ENCODE data around the gene PLCD3.
A peak's percentile ranks its signal among the peaks of the same experiment; 100 is the strongest.

Gene PLCD3

DNA sequence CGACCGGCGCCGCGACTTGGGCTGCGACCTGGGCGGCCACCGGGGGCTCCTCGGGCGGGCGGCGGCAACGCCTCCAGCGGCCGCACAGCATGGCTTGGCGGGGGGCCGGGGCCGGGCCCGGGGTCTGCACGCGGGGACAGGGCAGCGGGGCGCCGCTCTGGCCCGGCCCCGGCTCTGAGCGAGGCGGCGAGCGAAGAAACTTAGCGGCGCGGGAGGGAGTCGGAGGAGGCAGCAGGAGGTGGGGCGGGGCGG is at the start of gene PLCD3:
Gene PLCD3 (minus strand): TSS at position 196 of the 252 bp plus-strand sequence. CDS start 105 bp downstream, at position 91.
- DNase-seq = no peak

DNA sequence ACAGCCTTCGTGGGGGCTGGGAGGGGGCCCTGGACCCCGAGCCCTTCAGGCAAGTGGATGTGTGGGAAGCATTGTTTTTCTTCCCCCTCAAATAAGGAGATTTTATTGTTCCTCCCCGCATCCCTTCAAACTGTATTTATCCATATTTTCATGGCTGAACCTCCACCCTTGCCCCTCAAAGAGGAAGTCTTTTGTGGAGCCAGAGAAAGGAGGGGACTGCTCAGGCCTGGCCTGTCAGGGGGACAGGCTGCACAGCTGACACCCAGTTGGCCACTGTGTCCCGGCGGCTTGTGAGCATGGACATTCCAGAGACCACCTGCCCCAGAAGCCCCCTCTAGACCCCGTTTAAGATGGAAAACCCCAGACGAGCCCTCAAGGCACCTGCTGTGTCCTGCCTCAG is 45.2 kb upstream of the PLCD3 start:
- DNase-seq = no peak

GRCh38 chr17:45175759-45176115 is 43.4 kb upstream of the PLCD3 start:
- DNase-seq = no peak

DNA sequence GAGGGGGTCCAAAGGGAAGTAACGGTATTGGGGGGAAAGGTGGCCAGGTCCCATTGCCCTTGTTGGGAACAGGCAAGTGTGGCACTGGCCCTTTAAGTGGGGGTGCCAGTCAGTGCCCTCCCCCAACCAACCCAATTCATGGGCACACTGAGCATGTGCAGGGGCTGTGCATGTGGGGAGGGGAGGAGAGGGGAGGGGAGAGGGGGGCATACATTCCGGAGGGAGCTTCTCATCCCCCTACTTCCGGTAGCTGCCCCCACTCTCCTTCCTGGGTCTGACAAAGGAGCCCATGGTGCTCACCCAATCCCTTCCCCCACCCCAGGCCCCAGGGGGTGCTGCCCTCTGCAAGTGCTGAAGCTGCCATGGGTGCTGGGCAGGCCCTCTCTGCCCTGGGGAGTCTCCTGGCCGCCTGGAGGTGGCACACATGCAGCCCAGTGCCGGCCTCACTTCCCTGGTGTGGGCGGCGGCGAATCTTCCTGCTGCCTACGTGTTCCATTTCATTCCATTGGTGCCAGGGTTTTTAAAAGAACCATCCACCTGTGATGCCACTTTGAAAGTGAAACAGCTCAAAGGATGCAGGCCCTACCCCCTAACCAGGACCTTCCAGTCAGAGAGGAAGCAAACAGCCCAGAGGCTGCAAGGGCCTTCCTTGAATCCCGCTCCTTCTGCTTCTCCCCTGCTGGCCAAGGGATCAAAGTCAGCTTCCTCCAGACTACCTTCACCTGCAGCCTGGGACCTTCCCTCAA is 40.4 kb upstream of the PLCD3 start:
- peak; percentile 61 for DNase-seq

DNA sequence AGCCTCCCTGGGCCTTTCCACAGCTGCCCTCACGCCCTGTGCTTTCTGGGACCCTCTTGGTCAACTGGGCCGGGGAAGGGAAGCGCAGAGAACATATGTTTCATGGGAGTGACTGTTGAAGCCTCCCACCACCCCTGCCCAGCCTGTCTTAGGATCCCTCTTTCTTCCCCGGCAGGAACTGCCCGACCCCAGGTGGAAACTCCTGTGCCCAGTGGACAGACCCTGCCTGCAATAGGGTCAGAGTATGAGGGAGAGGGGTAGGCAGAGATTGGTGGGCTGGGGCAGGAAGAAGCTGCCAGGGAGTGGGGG is 39.9 kb upstream of the PLCD3 start:
- no peak for DNase-seq

- DNase-seq = no peak
Measured at GRCh38 chr17:45171338-45172231, 39.3 kb upstream of the PLCD3 start.

DNA sequence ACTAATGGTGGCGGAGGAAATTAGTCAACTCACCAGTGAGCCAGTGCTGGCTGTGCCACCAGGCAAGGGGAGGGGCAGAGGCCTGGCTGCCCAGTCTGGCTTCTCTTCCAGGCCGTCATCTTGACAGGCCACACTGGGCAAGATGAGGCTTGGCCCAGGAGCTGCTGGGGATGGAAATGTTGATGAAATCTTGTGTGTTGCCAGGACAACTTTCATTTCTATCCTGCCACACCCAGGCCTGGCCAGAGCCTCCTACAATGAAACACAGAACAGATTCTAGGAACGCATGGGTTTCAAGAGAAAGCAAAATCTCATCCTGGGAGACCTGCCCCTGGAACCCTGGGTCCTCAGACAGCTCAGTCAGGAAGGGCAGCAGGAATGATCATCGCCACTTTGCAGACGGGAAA is 38.6 kb upstream of the PLCD3 start:
- DNase-seq = no peak

DNA sequence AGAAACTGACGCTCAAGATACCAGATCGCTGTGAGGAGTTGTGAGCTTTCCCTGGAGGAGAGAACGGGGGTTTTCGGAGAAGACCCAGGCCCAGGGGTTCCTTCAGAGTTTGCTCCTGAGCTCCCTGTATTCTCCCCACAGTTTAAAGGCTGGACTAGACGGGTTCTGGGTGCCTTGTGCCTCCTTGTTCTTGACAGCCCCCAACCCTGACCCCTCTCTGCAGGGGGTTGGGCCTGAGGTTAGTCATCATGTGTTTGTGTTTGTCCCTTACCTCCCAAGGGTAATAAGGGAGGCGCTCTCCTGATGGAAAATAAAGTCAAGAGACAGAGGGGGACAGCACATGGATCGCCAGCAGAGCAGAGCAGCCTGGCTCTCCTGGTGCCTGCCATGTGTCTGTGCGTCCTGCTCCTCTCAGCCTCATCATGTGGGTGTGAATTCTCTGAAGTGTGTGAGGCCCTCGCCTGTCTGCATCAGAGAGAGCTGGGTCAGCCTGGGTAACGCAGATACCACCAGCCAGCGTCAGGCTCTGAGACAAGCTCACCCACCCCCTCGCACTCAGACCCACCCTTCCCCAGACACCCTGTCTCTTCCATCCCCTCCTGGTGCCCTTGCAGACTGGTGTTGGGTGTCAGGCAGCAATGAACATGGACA is 38.1 kb upstream of the PLCD3 start:
- no peak for DNase-seq

DNA sequence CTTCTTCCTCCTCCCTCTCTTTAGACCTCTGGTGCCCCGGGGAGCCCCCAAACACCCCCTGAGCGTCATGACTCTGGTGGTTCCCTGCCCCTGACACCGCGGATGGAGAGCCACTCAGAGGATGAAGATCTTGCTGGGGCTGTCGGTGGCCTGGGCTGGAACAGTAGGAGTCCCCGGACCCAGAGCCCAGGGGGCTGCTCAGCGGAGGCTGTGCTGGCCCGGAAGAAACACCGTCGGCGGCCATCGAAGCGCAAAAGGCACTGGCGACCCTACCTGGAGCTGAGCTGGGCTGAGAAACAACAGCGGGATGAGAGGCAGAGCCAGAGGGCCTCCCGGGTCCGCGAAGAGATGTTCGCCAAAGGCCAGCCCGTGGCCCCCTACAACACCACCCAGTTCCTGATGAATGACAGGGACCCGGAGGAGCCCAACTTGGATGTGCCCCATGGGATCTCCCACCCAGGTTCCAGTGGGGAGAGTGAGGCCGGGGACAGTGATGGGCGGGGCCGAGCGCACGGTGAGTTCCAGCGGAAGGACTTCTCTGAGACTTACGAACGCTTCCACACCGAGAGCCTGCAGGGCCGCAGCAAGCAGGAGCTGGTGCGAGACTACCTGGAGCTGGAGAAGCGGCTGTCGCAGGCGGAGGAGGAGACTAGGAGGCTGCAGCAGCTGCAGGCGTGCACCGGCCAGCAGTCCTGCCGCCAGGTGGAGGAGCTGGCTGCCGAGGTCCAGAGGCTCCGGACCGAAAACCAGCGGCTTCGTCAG is 36.9 kb upstream of the PLCD3 start:
- DNase-seq = no peak

DNA sequence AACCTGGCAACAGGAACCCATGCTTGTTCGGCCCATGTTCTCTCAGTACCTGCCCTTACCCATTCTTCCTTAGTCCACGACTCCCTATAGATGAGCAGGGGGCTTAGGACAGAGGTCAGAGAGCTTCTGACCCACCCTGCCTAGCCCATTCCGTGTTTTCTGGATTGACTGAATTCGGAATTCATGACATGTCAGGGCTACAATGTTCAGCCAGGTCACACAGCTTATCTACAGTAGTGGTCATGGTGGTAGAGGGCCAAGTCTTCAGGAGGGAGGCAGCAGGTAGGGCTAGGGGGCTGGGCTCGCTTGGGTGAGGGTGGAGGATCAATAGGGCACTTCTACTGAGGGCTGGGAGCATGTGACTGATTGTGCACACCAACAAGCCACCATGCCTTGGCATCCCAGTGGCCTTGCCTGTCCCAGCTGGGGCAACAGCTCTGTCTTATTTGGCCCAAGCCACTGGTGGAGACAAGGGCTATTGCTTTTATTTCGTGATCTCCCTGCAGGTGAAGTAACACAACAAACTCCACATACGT is 32.5 kb upstream of the PLCD3 start:
- no peak for DNase-seq

DNA sequence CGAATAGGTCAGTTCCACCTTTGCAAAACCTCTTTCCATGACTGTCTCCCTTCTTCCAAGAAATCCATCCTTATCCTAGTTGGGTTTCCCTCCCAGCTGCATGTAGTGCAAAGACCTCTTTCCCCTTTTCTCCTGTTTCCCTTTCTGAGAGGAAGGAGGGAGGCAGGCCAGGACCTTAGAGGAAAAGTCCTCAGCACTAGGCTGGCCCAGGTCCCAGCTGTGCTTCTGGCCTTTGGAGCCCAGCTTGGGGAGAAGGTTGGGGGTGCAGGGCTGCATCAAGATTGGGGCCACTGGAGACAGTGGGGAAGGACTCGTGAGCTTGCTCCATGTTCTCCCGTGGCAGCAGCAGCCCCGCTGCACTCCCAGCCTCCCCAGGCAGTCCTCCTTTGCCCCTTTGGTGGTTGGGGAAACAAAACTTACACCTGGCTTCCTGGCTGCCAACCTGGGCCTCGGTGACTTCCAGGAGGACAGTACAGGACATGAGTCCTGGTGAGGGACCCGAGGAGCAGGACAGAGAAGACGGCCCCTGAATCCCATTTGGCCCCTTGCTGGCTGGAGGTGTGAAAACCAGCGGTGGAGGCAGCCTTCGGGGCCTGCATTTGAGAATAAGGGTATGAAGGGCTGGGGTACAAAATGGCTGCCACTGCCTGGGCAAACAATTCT is 29.8 kb upstream of the PLCD3 start:
- no peak for DNase-seq

- peak; percentile 100 for DNase-seq
Measured at GRCh38 chr17:45161288-45162024, 29.1 kb upstream of the PLCD3 start, which contains the start of gene HEXIM2. Gene HEXIM2 (plus strand): TSS chr17:45161875. CDS start chr17:45162794, 919 bp downstream.

DNA sequence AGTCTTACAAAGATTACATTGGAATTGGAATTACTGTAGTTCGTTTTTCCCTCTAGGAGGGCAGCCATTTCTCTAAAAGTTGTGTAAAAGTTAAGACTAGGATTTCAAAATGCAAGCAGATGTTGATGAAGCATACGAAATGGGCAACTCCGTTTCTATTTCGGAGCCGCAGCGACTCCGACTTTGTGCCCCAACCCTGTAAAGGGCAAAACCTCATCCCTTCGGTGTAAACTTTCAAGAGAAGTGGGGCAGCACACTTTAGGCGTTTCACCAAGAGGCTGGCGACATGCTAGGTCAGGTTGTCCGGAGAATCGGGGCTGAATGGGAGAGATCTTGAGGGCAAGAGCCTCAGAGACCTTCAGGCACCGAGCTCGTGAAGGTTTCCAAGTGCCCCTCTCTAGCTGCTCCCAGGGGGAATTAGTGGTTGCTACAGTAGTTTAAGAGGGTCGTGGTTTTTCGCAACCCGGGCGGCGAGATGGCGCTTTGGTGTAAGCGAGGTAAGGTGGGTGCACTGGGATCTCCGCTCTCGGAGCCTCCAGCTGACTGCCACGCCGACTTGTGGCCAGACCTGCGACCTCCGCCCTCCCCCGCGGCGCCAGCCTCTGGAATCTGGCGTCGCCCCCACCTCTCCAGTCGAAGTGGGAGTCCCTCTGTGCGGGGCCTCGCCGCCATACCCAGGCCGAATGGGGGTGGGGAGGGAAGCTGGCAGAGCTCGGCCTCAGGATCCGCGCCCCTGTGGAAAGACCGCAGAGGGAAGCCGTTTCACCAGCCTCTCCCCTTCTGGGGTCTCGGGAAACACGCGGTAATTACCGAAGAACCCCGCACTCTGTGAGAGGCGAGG is 28.4 kb upstream of the PLCD3 start:
- peak; percentile 69 for DNase-seq

DNA sequence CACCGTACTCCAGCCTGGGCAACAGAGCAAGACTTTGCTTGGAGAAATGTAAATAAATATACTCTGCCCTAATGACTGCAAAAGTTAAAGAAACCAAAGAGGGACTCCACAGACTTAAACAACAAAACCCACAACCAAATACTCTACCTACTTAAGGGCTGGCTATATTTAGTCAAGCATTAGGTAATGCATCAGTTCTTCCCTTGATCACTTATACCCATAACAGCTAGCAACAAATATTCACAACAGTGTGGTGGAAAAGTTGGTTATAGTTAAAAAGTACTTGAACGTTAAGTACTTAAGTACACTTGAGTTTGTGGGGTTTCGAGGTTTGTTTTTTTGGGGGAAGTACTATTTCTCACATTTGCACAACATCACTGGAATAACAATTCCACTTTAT is 23.9 kb upstream of the PLCD3 start:
- no peak for DNase-seq

GRCh38 chr17:45155483-45155882 is 23.2 kb upstream of the PLCD3 start:
- DNase-seq = no peak

GRCh38 chr17:45155029-45155428 is 22.7 kb upstream of the PLCD3 start:
- no peak for DNase-seq

- DNase-seq = no peak
Measured at GRCh38 chr17:45150911-45151809, 18.8 kb upstream of the PLCD3 start.

GRCh38 chr17:45149669-45150664 is 17.7 kb upstream of the PLCD3 start:
- peak; percentile 41 for DNase-seq
